ENCODE measurements around the gene HDAC4.
"Not testable (repeated sequence)": the region's sequence is repeated elsewhere in the genome, so short reads cannot be mapped to it uniquely, and the experiment has no call there.

The HDAC4 gene

DNA sequence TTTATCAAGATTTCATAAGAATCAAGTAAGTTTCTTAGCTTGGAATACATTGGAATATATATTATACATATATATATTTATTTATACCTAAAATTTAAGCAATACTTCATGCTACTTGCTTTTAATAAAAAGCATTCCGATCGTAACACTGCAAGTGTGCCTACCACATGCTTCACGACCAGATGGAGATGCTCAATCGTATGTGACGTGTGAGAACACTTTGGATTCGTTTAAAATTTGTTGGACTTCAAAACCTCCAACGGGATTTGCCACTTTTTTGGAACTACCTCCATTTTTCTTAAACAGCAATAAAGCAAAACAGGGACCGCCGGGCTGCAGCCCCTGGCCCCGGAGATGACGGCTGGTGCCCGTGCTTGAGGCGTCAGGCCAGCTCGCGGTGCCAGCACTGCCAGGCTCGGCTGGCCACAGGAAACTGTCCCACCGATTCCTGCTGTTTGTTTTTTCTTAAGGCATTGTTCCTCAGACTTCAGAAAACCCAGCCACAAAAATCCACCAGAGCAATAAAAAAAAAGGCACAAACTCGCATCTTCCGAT is 348.9 kb downstream of the HDAC4 start:
- no peak for DNase-seq

- DNase-seq: no peak
These were observed 350.6 kb downstream of the HDAC4 start for GRCh38 chr2:239050252-239050649.

- no peak for DNase-seq
These were observed 351.2 kb downstream of the HDAC4 start for GRCh38 chr2:239049421-239050251.

- DNase-seq: no peak
These were observed 352.1 kb downstream of the HDAC4 start for GRCh38 chr2:239048736-239049135.

DNA sequence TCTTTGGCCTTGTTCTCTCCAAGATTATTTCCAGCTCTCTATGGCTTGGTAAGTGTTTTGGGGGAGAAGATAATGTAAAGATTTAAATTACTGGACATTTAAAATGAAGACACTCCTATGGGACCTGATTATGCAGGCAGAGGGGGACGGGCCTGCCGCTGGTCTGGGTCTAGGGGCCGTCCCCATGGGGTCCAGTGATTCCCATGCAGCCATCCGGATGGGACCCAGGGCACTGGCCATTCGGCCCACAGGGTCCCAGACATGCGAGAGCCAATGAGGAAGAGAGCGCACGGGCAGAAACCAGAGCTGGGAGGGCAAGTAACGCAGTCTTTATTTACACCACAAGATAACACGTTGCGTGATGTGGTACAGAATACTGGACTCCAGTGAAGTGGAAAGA is 353.0 kb downstream of the HDAC4 start:
- DNase-seq: no peak

DNA sequence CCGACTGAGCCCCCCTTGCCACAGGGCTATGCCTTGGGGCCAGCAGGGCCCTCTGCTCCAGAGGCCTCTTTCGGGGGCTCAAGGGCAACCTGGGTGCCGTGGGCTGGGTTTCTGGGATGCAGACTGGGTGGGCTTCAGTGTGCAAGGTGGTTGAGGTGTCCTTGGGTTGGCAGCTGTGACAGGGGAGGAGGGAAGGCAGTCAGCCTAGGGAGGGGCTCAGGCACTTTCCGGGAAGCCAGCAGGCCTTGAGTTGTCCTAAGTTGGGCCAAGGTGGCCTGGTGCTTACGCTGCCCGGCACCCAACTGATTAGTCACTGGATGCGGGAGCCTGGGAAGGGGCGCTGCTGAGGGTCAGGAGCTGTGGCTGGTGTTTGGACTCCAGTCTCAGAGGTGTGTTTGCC is 353.4 kb downstream of the HDAC4 start:
- DNase-seq: no peak

DNA sequence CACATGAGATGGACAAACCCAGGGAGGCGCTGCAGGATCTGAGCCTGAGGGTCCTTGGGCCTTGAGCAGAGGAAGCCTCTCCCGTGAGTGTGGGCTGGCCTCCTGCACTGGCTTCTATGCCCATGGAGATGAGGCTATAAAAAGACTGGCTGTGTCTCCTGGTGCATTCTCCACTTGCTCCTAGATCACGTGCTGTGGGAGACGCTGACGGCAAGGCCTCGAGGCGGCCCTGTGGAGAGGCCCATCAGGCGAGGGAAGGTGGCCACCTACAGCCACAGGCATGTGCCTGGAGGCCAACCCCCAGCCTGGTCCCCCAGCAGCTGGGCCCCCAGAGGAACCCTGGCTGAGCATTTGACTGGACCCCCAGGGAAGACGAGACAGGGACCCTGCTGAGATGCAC is 354.0 kb downstream of the HDAC4 start:
- no peak for DNase-seq

GRCh38 chr2:239044336-239044735 is 356.5 kb downstream of the HDAC4 start:
- no peak for DNase-seq

- DNase-seq: no peak
These were observed 357.5 kb downstream of the HDAC4 start for GRCh38 chr2:239043326-239043725.

DNA sequence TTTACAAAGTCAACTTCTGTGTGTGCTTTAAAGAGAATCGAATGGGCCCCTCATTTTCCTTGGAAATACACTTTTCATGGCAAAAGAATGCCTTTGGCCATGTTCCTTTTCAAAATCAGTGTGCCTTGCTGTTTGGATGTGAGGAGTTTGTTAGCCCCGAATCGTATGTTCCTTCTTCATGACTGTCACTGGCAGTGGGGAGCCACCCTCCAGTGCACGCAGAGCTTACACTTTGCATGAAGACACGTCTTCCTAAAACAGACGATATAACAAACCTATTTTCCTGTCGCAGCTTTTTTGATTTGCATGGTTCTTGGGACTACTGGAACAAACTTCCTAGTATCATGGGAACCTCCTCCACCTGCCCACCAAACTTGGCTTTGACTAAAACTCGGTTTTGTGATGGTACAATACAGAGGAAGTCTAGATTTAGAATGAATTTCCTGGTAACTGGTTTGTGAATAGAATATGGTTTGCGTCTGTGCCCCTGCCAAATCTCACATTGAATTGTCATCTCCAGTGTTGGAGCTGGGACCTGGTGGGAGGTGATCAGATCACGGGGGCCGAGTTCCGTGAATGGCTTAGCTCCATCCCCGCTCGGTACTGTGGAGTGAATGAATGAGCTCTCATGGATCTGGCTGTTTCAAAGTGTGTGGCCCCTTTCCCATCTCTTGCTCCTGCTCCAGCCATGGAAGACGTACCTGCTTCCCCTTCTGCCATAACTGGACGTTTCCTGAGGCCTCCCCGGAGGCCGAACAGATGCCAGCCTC is 358.1 kb downstream of the HDAC4 start:
- no peak for DNase-seq

- DNase-seq: no peak
These were observed 358.8 kb downstream of the HDAC4 start for GRCh38 chr2:239042046-239042445.

DNA sequence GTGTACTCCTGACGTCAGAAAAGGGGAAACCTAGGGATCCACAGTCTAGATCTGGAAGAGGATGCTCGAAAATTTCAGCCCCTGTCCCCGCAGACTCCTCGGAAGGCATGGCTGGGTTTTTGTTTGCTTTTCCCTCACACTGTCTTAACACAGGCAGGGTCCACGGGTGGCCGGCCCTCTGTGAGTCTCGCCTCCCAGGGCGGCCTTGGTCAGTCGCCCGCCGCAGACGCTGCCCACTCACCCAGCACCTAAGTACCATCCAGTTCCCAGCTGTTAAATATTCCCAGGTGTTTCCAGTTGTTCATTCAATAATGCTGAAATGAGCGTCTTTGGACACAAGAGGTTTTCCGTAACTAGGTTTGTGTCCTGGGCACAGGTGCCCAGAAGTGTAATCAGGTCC is 359.8 kb downstream of the HDAC4 start:
- DNase-seq: no peak

GRCh38 chr2:239040152-239040761 is 360.6 kb downstream of the HDAC4 start:
- no peak for DNase-seq

DNA sequence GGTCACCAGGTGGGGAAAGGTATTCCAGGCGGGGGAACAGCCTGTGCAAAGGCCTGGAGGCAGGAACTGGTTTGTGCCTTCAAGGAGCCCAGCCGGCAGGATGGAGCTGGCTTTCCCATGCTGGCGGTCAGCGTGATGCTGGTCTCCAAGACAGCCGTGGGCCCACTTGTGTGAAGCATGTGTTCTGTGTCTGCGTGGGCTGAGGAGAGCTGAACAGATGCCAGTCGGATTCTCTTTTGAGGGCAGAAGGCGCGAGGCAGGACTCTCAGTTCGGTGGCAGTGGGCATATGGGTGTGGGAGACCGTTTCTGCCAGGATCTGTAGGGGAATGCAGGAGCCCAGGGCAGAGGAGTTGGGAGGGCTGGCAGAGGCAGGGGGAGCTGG is 361.4 kb downstream of the HDAC4 start:
- no peak for DNase-seq

DNA sequence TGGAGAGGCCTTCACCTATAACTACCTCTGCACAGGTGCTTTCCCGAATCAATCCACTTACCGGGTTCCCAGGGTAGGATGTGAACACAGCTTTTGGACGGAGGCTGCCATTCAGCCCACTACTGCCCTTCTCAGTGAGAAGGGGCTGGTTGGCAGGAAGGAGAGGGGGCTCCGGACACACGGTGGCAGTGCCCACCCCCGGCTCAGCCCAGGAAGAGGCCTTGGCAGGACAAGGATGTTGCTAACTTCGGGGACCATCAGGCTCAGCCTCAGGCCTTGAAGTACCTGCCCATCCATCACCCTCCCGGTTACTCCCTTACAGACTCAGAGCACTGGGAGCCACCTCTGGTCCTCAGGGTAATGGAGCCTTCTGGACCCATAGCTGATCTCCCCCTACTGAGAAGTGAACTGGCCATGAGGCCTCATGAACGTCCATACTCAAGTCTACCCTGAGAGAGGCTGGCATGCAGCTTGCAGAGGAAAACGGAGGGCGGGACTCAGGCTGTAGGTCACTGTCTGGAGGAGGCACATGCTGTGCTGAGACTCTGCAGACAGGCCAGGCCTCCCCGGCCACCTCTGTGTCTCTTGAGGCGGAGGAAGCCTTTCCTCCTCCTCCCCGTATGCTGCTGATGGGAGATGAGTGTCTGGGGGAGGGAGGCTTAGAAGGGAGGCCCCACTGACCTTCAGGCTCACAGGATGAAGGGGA is 361.9 kb downstream of the HDAC4 start:
- no peak for DNase-seq

GRCh38 chr2:239038284-239038683 is 362.5 kb downstream of the HDAC4 start:
- not testable (repeated sequence) for DNase-seq

- no peak for DNase-seq
These were observed 363.3 kb downstream of the HDAC4 start for GRCh38 chr2:239037559-239037910.

- DNase-seq: no peak
These were observed 363.8 kb downstream of the HDAC4 start for GRCh38 chr2:239036819-239037558.

DNA sequence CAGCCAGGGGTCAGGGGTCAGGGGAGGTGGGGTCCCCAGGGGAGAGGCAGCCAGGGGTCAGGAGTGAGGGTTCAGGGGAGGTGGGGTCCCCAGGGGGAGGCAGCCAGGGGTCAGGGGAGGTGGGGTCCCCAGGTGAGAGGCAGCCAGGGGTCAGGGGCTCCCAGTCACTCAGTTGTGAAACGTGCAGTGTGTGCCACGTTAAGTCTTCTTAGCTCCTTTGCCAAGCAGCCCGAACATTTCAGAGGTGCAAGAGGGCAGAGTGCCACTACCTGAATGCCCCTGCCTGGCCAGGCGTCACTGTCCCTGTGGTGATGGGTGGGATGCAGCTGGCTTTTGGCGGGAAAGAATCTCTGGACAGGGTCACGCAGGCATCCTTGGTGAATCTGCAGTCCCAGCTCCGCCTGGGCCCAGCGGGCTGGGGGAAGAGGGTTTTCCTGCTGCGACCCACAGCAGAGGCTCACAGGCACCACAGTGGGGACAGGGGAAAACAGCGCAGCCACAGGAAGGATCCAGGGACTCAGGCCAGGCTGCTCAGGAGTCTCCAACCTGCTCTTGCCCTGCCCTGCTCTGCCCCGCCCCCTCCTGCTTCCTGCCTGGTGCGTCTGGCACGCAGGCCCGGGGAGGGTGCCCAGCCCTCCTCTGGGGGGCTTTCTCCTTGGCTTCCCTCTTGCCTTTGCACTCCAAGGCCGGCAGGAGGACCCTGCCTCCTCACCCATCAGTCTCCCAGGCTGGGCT is 364.7 kb downstream of the HDAC4 start:
- no peak for DNase-seq

DNA sequence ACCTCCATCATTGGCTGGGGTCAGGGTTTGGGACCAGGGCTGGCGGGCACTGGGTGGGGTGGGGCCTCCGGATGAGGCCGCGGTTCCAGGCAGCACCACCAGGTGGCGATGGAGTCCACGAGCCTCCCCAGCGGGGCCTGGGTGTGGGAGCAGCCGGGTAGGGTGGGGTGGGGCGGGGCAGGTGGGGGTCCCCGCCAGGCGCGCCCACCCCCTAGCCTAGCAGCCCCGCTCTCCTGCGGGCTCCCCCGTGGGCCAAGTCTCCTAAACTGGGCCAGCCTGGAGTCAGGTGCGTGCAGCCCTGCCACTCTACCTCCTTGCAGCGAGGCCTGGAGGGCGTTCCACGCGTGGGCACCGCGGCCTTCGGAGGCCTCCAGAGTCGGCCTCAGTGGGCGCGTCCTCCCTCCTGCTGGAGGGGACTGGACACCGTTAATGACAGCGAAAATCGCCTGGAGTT is 365.4 kb downstream of the HDAC4 start:
- no peak for DNase-seq

DNA sequence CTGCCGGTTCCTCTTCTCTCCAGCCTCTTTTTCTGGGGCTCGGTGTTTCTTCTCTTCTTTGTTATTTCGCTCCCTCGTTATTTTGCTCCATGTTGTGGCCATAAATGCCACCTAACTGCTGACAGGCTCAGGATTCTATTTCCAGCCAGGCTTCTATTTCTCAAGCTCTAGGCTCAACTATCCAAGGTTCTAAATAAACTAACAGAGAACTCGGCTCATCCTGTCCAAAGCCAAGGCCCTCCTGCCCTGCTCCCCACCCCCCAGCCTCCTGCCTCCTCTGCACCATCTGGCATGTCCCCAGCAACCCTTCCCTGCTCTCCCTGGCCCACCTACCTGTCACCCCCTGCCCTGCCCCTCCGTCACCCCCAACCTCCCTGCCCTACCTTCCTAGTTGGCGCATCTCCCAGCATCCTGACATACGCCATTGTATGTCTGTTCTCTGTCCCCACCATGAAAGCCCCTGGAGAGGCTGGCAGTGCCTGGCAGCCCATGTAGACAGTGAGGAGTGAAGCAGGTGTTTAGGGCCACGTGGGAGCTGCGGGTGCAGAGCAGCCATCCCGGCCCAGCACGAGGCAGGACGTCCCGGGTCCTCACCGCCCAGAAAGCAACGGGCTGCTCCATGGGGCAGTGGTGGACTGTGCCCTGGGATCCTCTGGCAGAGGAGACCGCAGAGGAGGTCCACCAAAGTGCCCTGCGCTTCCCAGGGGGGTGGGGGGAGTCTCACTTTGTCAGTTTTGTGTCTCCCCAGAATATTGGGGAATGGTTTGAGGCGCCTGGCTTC is 366.1 kb downstream of the HDAC4 start:
- DNase-seq: no peak
